HG03439 (cell line): ENCODE data around the gene ITPK1.
A peak's percentile ranks its signal among the peaks of the same experiment; 100 is the strongest.

Experiments used
- ATAC-seq: cut with Tn5 transposase; IDR thresholded peaks from one replicate; pipeline ENCODE4 v1.9.1; 2021; ENCODE audit warnings: mild to moderate bottlenecking, moderate library complexity; ENCODE audit not compliant: unreplicated experiment

ITPK1 gene

DNA sequence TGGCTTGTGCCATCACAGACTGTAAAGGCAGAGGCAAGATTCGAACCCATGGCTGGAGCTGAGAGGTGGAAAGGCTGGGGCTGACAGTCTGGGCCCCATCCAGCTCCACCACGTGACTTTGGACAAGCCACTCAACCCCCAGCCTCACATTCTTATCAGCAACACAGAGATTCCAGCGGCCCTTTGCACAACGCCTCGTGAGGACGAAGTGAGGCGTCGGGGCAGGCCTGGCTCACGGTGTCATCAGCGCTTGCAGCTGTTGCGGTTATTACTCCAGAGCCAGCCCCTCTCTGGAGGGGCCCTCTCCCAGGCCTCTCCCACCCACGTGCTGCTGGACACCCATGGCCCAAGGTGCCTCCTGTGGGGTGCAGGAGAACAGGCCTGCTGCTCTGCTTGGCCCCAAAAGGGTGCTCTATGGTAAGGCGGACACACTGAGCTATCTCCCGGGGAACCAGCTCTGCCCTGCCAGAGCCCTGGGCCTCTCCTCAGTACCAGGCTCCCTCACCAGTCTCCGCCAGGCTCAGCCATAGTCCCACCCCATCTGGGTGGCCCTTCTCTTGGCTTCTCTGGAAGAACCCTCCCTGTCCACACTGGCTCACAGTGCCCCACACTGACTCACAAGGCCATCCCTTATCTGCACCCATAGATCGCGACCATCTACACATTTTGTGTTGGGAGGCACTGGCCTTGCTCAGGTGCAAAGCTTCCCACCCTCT lies 171.7 kb downstream of the ITPK1 start:
- ATAC-seq: no peak

GRCh38 chr14:92942976-92943710 lies 172.6 kb downstream of the ITPK1 start:
- no peak for ATAC-seq

DNA sequence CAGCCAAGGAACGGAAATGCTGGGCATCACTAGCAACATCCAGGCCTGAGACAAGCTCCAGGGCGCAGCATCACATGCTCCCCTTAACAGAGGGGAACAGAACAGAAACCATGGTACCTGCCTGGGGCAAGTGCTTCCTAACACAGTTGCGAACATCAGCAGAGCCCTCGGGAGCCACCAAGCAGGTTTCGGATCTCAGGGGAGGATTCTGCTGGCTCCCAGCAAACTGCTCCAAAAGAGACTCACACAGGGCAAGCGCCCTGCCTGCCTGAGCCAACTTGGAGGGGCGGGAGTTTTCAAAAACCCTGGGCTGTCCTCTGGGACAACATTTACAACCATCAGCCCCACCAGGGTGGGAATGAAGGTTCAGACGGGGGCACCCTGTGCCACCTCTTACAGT lies 173.1 kb downstream of the ITPK1 start:
- no peak for ATAC-seq

DNA sequence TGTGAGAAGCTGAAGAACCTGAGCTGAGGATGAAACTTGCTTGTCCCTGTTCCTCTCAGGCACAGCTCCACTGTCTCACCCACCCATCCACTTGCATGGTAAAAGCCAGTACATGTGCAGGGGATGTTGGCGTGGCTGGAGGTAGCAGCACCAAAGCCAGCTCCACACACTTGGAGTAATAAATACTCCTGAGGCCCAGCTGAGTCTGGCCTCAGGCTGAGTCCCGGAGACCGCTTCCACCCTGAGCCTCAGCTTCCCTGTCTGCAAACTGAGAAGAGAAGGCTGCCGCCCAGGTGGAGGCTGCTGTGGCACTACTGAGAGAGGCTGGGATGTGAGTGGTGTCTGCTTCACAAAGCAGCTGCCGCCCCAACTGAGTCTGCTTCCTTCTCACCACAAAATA lies 173.6 kb downstream of the ITPK1 start:
- no peak for ATAC-seq

- no peak for ATAC-seq
Measured at GRCh38 chr14:92941531-92941930, 174.2 kb downstream of the ITPK1 start.

- no peak for ATAC-seq
Measured at GRCh38 chr14:92940543-92940942, 175.2 kb downstream of the ITPK1 start.

DNA sequence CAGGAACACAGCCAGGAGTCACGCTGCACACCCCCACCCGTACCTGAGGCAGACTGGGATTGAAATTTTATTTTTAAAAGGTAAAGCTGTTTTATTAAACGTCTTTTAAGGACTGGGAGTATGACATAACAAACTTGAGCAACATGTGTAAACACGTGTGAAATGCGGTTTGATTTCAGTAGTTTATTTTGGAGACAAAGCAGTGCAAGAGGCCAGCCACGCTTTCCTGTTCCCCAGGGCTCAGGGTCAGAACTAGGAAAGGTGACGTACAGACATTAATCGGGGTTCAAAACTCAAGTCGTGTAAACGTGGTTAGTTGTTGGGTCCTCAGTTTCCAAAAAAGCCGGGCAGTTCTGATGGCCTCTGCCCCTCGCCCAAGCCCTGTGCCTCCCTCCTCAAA lies 176.0 kb downstream of the ITPK1 start:
- no peak for ATAC-seq

DNA sequence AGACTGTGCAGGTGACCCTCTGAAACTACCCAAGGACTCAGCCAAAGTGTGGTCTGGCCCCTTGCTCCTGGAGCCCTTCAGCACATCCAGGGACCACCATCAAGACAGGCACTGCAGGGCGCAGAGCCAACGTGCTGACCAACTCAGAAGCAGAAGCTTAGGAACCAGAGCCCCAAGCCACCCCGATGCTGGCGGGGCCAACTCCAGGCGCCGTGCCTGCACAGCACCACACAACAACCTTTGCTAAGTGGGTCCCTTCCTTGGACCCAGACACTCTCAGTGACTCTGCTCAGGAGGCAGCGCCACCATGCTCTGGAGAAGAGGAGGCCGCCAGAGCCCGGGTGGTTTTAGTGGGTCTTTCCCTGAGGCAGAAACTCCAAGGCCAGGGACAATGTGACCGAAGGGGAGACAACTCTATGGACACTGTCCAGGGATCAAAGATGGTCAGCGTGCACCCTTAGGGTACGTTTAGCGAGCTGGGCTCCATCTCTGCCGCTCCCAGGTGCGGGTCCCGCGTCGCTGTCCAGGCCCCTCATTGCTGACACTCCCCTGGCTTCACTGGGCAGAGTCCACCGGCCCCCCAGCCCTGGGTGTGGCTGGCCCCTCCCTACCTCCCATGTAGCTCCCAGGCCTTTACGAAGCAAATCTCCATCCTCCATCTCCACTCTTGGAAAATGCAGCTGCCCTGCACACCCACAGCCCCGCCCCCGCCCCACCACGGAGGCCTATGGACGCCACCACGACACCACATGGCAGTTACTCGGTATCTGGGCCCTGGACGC lies 176.6 kb downstream of the ITPK1 start:
- ATAC-seq: no peak

GRCh38 chr14:92938235-92938875 lies 177.4 kb downstream of the ITPK1 start:
- ATAC-seq: no peak

- ATAC-seq: peak; percentile 47
Measured at GRCh38 chr14:92937051-92937937, 178.4 kb downstream of the ITPK1 start.

DNA sequence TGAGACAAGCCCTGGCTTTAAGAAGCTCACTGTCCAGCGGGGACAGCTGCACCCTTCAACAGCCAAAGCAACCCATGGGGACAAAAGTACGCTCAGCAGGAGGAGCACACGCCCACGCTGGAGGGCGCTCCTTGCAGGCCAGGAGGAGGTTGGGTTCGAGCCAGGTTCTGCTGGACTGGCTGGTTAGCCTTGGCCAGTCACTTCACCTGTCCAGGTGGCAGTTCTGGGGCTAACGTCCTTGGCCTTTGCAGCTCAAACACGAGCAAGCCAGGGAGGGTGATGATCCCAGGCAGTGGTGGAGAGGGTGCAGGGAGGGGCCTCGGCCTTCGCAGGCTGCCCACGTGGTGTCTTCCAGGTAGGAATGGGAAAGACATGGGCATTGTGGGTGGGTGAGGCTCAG lies 179.6 kb downstream of the ITPK1 start:
- no peak for ATAC-seq

DNA sequence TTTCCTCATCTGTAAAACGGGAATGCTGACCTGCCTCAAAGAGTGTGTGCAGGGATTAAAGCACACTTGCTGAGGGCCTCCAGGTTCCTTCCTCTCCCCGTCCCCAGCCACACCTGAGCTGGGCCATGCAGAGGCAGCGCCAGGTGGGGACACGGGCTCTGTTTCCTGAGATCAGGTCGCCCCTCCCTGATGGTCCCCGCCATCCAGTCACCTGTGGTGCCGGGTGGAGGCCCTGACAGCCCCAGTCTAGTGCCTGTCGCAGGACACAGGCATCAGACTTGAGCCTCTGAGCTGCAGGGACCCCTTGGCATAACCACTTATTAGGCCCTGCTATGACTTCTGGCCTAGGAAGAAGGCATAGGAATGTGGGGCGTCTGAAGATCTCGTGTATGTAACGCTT lies 180.3 kb downstream of the ITPK1 start:
- no peak for ATAC-seq

GRCh38 chr14:92934196-92935085 lies 181.3 kb downstream of the ITPK1 start:
- no peak for ATAC-seq

DNA sequence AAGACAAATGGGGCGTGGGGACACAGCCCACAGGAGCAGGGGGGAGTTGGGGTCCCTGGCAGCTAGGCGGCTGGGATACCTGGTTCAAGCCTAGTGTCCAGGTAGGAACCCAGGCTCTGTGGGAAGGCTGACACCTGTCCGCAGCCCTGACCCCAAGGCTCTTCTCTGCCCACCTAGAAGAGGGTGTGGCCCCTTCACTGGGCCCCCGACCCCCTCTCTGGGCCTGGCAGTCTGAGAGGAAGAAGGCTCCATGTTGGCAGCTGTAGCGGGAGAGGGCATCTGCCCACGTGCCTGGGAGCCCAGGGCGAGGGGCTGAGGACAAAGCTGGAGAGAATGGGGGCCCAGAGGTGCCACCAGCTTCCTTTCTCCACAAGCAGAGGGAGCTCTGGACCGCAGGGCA lies 182.2 kb downstream of the ITPK1 start:
- ATAC-seq: no peak

GRCh38 chr14:92932448-92933395 lies 183.0 kb downstream of the ITPK1 start:
- no peak for ATAC-seq

GRCh38 chr14:92931681-92932447 lies 183.9 kb downstream of the ITPK1 start:
- ATAC-seq: no peak
